ENCODE measurements around the gene SLC4A7.

Gene SLC4A7

DNA sequence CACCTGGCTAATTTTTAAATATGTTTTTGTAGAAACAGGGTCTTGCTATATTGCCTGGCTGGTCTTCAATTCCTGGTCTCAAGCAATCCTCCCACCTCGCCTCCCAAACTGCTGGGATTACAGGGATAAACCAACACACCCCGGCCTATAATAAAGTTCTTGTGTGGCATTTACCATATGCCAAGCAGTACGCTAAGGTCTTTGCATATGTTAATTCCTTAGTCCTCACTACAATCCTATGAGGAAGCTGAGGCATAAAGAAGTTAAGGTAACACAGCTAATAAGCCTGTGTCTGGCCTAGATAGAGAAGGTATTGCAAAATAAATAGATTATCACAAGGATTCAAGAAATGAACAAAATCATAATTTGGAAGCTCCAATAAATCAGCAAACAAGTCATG is 17.6 kb upstream of the SLC4A7 start:
- no peak for DNase-seq
- TF ChIP-seq, protein P1, sequence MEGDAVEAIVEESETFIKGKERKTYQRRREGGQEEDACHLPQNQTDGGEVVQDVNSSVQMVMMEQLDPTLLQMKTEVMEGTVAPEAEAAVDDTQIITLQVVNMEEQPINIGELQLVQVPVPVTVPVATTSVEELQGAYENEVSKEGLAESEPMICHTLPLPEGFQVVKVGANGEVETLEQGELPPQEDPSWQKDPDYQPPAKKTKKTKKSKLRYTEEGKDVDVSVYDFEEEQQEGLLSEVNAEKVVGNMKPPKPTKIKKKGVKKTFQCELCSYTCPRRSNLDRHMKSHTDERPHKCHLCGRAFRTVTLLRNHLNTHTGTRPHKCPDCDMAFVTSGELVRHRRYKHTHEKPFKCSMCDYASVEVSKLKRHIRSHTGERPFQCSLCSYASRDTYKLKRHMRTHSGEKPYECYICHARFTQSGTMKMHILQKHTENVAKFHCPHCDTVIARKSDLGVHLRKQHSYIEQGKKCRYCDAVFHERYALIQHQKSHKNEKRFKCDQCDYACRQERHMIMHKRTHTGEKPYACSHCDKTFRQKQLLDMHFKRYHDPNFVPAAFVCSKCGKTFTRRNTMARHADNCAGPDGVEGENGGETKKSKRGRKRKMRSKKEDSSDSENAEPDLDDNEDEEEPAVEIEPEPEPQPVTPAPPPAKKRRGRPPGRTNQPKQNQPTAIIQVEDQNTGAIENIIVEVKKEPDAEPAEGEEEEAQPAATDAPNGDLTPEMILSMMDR (IDR thresholded peaks at IDR 0.05), result no peak
- Histone ChIP-seq H3K36me3 (no peaks in the 10 kb centered on the region), H3K27me3 (no peaks in the 10 kb centered on the region), H3K4me3 (no peak overlapping the region), H3K4me1 (peaks cover 0 to 24% (median 7%) of the 10 kb centered on the region in 4 donors), H3K9me3 (no peaks in the 10 kb centered on the region), H3K27ac (no peak overlapping the region)
- intact Hi-C loops (cut with DNase I; ENCODE audit: low total_unique reads), result no loop called here

DNA sequence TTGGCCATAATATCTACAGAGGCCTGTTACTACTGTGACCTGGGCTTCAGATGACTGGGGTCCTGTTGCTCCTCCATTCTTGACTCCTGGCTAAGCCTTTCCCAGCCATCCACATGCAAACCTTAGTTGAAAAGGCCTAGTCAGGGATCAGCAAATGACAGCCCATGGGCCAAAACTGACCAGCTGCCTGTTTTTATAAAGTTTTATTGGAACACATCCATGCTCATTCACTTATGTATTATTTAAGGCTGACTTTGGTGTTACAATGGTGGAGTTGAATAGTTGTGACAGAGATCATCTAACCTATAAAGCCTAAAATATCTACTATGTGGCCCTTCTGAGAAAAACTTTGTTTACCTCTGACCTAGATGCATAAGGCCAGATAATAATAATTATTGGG is 16.8 kb upstream of the SLC4A7 start:
- Histone ChIP-seq H3K27me3 (no peaks in the 10 kb centered on the region), H3K4me1 (peaks cover 0 to 24% (median 7%) of the 10 kb centered on the region in 4 donors), H3K27ac (no peak overlapping the region), H3K9me3 (no peaks in the 10 kb centered on the region), H3K36me3 (no peaks in the 10 kb centered on the region), H3K4me3 (no peak overlapping the region)
- TF ChIP-seq, protein P1 (IDR thresholded peaks at IDR 0.05), result no peak
- intact Hi-C loops (cut with DNase I; ENCODE audit: low total_unique reads), result no loop called here
- no peak for DNase-seq

DNA sequence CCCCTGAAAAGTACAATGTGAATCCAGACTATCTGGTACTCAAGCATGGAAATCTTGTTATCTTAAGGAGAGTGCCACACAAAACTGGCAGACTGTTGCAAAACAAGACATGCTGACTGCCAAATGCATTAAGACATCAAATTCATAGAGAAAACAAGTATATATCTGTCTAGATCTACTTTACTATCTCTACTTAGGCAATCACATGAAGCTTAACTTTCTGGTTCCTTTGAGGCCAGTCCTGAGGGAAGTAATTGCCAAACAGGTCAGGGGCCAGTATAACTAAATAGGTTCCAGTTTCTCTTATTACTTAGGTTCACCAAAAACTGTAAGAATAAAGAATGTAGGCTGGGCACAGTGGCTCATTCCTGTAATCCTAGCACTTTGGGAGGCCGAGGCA is 15.9 kb upstream of the SLC4A7 start:
- Histone ChIP-seq H3K27ac (no peak overlapping the region), H3K4me1 (peaks cover 0 to 20% (median 7%) of the 10 kb centered on the region in 4 donors), H3K4me3 (no peak overlapping the region), H3K36me3 (no peaks in the 10 kb centered on the region), H3K9me3 (no peaks in the 10 kb centered on the region), H3K27me3 (no peaks in the 10 kb centered on the region)
- no peak for DNase-seq
- intact Hi-C loops (cut with DNase I; ENCODE audit: low total_unique reads), result no loop called here
- TF ChIP-seq, protein P1 (IDR thresholded peaks at IDR 0.05), result no peak

DNA sequence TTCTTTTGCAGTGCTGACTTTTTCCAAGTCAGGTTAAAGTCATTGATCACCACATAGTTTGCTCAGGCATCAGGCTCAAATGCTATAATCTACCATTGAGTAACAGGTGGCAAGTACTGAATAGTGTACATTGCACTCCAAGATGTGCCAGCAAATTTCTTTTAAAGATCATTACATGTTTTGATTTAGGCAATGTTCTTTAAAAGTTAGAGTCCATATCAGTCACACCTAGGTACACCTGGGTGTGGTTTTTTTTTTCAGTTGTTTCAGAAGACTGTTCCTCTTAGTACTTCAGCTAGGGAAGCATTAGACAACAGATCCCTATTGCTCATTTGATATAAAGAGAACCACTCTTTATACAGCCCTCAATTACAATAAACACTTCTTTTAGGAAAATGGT is 10.6 kb upstream of the SLC4A7 start:
- intact Hi-C loops (cut with DNase I; ENCODE audit: low total_unique reads), result no loop called here
- no peak for DNase-seq
- Histone ChIP-seq H3K27me3 (no peaks in the 10 kb centered on the region), H3K27ac (no peak overlapping the region), H3K36me3 (no peaks in the 10 kb centered on the region), H3K4me3 (no peak overlapping the region), H3K9me3 (no peaks in the 10 kb centered on the region), H3K4me1 (no peaks in the 10 kb centered on the region)
- TF ChIP-seq, protein P1 (IDR thresholded peaks at IDR 0.05), result no peak

DNA sequence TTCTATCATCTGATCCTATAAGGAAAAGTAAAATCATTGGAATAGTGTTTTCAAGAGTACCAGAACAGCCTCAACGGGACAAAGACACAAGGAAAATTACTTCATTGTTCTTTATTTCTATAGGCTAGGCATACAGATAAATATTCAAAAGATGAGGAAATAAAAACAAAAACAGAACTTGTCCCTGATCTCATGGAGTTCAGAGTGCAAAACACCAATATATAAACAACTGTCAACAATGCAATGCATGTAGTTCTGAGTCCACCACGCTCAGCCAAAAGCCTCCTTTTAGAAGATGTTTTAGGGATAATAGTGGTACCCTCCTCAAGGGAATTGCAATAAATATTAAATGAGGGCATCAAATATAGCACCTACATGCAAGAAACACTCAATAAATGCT is 4.6 kb upstream of the SLC4A7 start:
- Histone ChIP-seq H3K4me1 (peaks cover 0 to 5% (median 0%) of the 10 kb centered on the region in 4 donors), H3K27me3 (no peaks in the 10 kb centered on the region), H3K36me3 (no peaks in the 10 kb centered on the region), H3K4me3 (no peak overlapping the region), H3K27ac (no peak overlapping the region), H3K9me3 (no peaks in the 10 kb centered on the region)
- no peak for DNase-seq
- intact Hi-C loops (cut with DNase I; ENCODE audit: low total_unique reads), result loop anchor here (10.0 kb wide), 1 partner anchor 146 kb away; no protein-coding TSS in a partner anchor
- TF ChIP-seq, protein P1 (IDR thresholded peaks at IDR 0.05), result no peak

DNA sequence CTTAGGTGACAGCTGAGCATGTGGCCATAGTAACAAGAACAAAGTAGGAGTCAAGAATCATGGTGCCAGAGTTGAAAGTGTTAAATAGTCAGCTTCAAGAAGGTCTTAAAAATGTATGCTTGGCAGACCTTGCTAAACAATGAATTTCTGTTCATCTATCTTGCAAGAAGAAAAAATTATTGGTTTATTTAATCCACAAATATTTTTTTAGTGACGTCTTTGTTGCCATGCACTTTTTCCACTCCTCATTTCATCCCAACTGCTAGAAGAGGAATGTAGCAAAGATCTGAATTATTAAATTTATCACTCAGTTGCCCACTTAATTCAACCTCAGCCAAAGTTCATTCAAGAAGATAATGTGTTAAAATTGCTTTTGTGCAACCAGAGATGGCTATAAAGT is 3.2 kb upstream of the SLC4A7 start:
- no peaks in the 10 kb centered on the region for H3K36me3 ChIP-seq
- H3K27ac ChIP-seq, result no peak overlapping the region
- H3K27me3 ChIP-seq, result no peaks in the 10 kb centered on the region
- DNase-seq, result no peak
- TF ChIP-seq, protein P1 (IDR thresholded peaks at IDR 0.05), result no peak
- H3K4me3 ChIP-seq, result no peak overlapping the region
- peaks cover 0 to 11% (median 2%) of the 10 kb centered on the region in 4 donors for H3K4me1 ChIP-seq
- intact Hi-C loops (cut with DNase I; ENCODE audit: low total_unique reads), result loop anchor here (10.0 kb wide), 1 partner anchor 147 kb away; no protein-coding TSS in a partner anchor
- H3K9me3 ChIP-seq, result no peaks in the 10 kb centered on the region

Measured in tibial artery (tissue), 4 donors.